Endodermal cell (in vitro differentiated cells): ENCODE results near the gene SLC25A48. TPM values are rescaled to one million over a fixed set of nuclear protein-coding genes. Genes with fewer than 3 reads are reported as not detected.

Experiments
- DNase-seq: peaks from one replicate; pipeline ENCODE4 v3.0.0-alpha.2; 2017
- H3K27ac ChIP-seq: 2 replicates; pipeline ENCODE4 v1.5.1; 2013; ENCODE audit warnings: mild to moderate bottlenecking, low read depth, low read length, moderate library complexity
- H3K27me3 ChIP-seq: 2 replicates; pipeline ENCODE4 v1.6.1; 2013; ENCODE audit warnings: mild to moderate bottlenecking, low read length, moderate library complexity; ENCODE audit not compliant: insufficient read depth, control insufficient read depth, poor library complexity, severe bottlenecking
- H3K36me3 ChIP-seq: 2 replicates; pipeline ENCODE4 v1.7.0; 2013; ENCODE audit warnings: mild to moderate bottlenecking, low read length, moderate library complexity; ENCODE audit not compliant: control insufficient read depth, insufficient read depth
- H3K4me1 ChIP-seq: one replicate; pipeline ENCODE4 v1.7.0; 2013; ENCODE audit warnings: low read length; ENCODE audit not compliant: control insufficient read depth, insufficient read depth
- H3K4me3 ChIP-seq: 2 replicates; pipeline ENCODE4 v1.5.1; 2013; ENCODE audit warnings: mild to moderate bottlenecking, low read length, moderate library complexity
- H3K9ac ChIP-seq: 2 replicates; pipeline ENCODE4 v1.6.1; 2013; ENCODE audit warnings: mild to moderate bottlenecking, low read length, moderate library complexity; ENCODE audit not compliant: poor library complexity, severe bottlenecking; ENCODE audit errors: extremely low read depth
- H3K9me3 ChIP-seq: 2 replicates; pipeline ENCODE4 v1.6.1; 2013; ENCODE audit warnings: mild to moderate bottlenecking, low read length, moderate library complexity; ENCODE audit not compliant: control insufficient read depth
- H3K27ac Mint-ChIP-seq: 2 replicates; pipeline ENCODE4 v1.8.0; 2020; ENCODE audit warnings: mixed read lengths
- H3K27me3 Mint-ChIP-seq: 2 replicates; pipeline ENCODE4 v1.8.0; 2021; ENCODE audit warnings: mild to moderate bottlenecking, mixed read lengths; ENCODE audit not compliant: insufficient read depth
- H3K36me3 Mint-ChIP-seq: 2 replicates; pipeline ENCODE4 v1.8.0; 2020; ENCODE audit warnings: low read depth, mixed read lengths
- H3K4me1 Mint-ChIP-seq: 2 replicates; pipeline ENCODE4 v1.8.0; 2020; ENCODE audit warnings: mixed read lengths
- H3K4me3 Mint-ChIP-seq: 2 replicates; pipeline ENCODE4 v1.8.0; 2020; ENCODE audit warnings: mild to moderate bottlenecking, moderate library complexity, mixed read lengths
- H3K9me3 Mint-ChIP-seq: 2 replicates; pipeline ENCODE4 v1.8.0; 2020; ENCODE audit warnings: mild to moderate bottlenecking, mixed read lengths
- CTCF ChIP-seq: fragments of 200-600 bp; sonication (generic); conservative IDR thresholded peaks from 2 replicates; pipeline ENCODE4 v1.5.0; 2021; ENCODE audit warnings: antibody characterized with exemption, mild to moderate bottlenecking
- WGBS, 2 experiments: methylation state at CpG; one replicate each; pipeline versions ENCODE4 v1.1.5 to v1.1.7; 2013; ENCODE audit warnings: missing lambda C conversion rate in 2 of 2, mixed read lengths in 1 of 2; ENCODE audit not compliant: insufficient coverage in 1 of 2, insufficient read length in 1 of 2; 5-methylcytosine and 5-hydroxymethylcytosine counted together
- total RNA-seq, 2 donors: library from RNA; stranded (reverse); fragmentation: NEBNext Ultra II Directional in 1 of 2; extraction: Animal tissue kit (Norgen Biotek cat#: 25700) in 1 of 2; gene quantifications; 2 replicates in 1 of 2; 3 replicates in 1 of 2; pipeline ENCODE4 v1.2.1, GENCODE V29; 2021

Gene SLC25A48
- total RNA-seq, 2 donors from 2014 or later, result 2.5 to 5.9 TPM

GRCh38 chr5:135842737-135843136 lies 8.3 kb downstream of the SLC25A48 start:
- peaks cover 9% of the 10 kb centered on the region for H3K36me3 Mint-ChIP-seq
- H3K4me3 ChIP-seq, result no peak overlapping the region
- DNase-seq, result peak; percentile 10
- WGBS, 2 experiments, result 88 to 91% methylated on average over 3 to 4 of the region's 4 CpGs
- H3K27ac Mint-ChIP-seq, result no peak overlapping the region
- TF ChIP-seq CTCF, result no peak
- peaks cover 11% of the 10 kb centered on the region for H3K9me3 ChIP-seq
- H3K27me3 Mint-ChIP-seq, result peaks cover 35% of the 10 kb centered on the region
- H3K4me3 Mint-ChIP-seq, result no peak overlapping the region
- no peaks in the 10 kb centered on the region for H3K4me1 ChIP-seq
- H3K27ac ChIP-seq, result no peak overlapping the region
- H3K9ac ChIP-seq, result no peak overlapping the region
- H3K36me3 ChIP-seq, result no peaks in the 10 kb centered on the region
- no peaks in the 10 kb centered on the region for H3K4me1 Mint-ChIP-seq
- peaks cover 23% of the 10 kb centered on the region for H3K9me3 Mint-ChIP-seq
- peaks cover 6% of the 10 kb centered on the region for H3K27me3 ChIP-seq

- peak; percentile 33 for DNase-seq
- no peak for TF ChIP-seq CTCF
- Mint-ChIP-seq H3K4me1 (no peaks in the 10 kb centered on the region), H3K36me3 (peaks cover 4% of the 10 kb centered on the region), H3K4me3 (no peak overlapping the region), H3K27ac (no peak overlapping the region), H3K9me3 (peaks cover 13% of the 10 kb centered on the region), H3K27me3 (peaks cover 29% of the 10 kb centered on the region)
- WGBS, 2 experiments, result 89 to 90% methylated on average over 5 to 6 of the region's 6 CpGs
- no peak overlapping the region for H3K9ac ChIP-seq
- H3K27ac ChIP-seq, result no peak overlapping the region
- H3K4me3 ChIP-seq, result no peak overlapping the region
- no peaks in the 10 kb centered on the region for H3K4me1 ChIP-seq
- no peaks in the 10 kb centered on the region for H3K36me3 ChIP-seq
- H3K27me3 ChIP-seq, result peaks cover 6% of the 10 kb centered on the region
- peaks cover 1% of the 10 kb centered on the region for H3K9me3 ChIP-seq
These were observed 9.3 kb downstream of the SLC25A48 start for GRCh38 chr5:135843571-135844337.

GRCh38 chr5:135846311-135846710 lies 11.8 kb downstream of the SLC25A48 start:
- no peaks in the 10 kb centered on the region for H3K36me3 Mint-ChIP-seq
- TF ChIP-seq CTCF, result no peak
- H3K27me3 ChIP-seq, result peaks cover 6% of the 10 kb centered on the region
- no peaks in the 10 kb centered on the region for H3K9me3 ChIP-seq
- H3K4me1 ChIP-seq, result no peaks in the 10 kb centered on the region
- no peak overlapping the region for H3K27ac ChIP-seq
- H3K36me3 ChIP-seq, result no peaks in the 10 kb centered on the region
- DNase-seq, result peak; percentile 24
- no peak overlapping the region for H3K4me3 Mint-ChIP-seq
- no peak overlapping the region for H3K27ac Mint-ChIP-seq
- H3K9ac ChIP-seq, result no peak overlapping the region
- H3K4me3 ChIP-seq, result no peak overlapping the region
- H3K4me1 Mint-ChIP-seq, result no peaks in the 10 kb centered on the region
- H3K9me3 Mint-ChIP-seq, result no peaks in the 10 kb centered on the region
- peaks cover 11% of the 10 kb centered on the region for H3K27me3 Mint-ChIP-seq
